Measurements from ENCODE around the gene NLRP11. TPM values are rescaled to one million over a fixed set of nuclear protein-coding genes. Genes with fewer than 3 reads are reported as not detected.
"Not testable (repeated sequence)": the region's sequence is repeated elsewhere in the genome, so short reads cannot be mapped to it uniquely, and the experiment has no call there.

The NLRP11 gene
- total and polyA plus RNA-seq, 9 donors, result 0.08 to 0.62 (median 0.42) TPM; not detected in 1

DNA sequence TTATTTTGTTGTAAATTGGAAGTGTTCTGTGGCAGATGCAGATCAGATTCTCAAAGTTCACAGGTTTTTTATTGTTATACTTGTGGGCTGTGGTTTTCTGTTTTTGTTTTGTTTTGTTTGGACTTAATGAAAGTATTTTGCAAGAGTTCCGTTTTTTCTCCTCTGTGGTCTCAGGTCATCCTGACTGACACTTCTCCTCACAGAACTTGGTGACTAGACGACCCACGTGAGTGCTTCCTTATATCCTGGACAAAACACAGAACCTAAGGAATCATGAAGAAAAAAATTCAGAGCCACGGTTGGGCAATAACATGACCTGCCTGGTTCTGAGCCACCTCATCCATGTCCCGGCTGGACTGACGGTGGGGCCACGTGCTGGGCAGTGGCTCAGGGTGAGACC, 65.3 kb downstream of the NLRP11 start:
- no peak for TF ChIP-seq POLR2A (IDR thresholded peaks at IDR 0.05)
- no peak for TF ChIP-seq CTCF (IDR thresholded peaks at IDR 0.05)
- no peak for TF ChIP-seq EP300 (IDR thresholded peaks at IDR 0.05)
- Histone ChIP-seq H3K9me3 (no peaks in the 10 kb centered on the region), H3K4me3 (no peak overlapping the region), H3K27ac (no peak overlapping the region), H3K4me1 (ENCODE audit: insufficient read depth) (no peaks in the 10 kb centered on the region), H3K27me3 (no peaks in the 10 kb centered on the region), H3K36me3 (no peaks in the 10 kb centered on the region)
- DNase-seq, result no peak
- 66 to 71% (median 70%) methylated on average over 7 of the region's 7 CpGs for WGBS, 3 donors
- intact Hi-C loops (cut with DNase I), result no loop called here

DNA sequence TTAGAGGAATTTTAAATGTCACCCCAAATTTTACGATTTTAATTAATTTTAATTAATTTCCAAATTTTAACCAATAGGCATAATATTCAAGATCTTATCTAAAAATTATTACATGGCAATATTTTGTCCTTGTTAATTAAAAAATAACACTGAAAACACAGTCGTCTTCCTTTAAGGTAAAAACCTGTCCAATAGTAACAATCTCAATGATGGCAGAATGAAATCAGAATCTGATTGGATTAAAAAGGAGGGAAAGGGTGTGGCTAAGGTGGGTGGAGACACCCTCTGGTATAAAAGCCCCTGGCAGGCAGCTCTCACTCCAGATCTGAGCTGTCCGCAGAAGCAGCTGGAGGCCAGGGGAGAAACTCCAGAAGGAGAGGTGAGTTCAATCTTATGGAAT, 73.0 kb downstream of the NLRP11 start, which contains the start of gene RFPL4A:
Gene RFPL4A (plus strand): TSS at position 301 of the 400 bp plus-strand sequence. CDS start 2,704 bp downstream, outside the sequence.
- H3K36me3 ChIP-seq; H3K27me3 ChIP-seq; H3K9me3 ChIP-seq; H3K4me3 ChIP-seq; intact Hi-C loops (cut with DNase I); H3K4me1 ChIP-seq (ENCODE audit: insufficient read depth); DNase-seq; H3K27ac ChIP-seq: not testable (repeated sequence)
- 73 to 85% (median 81%) methylated on average over 2 to 3 of the region's 3 CpGs for WGBS, 3 donors

DNA sequence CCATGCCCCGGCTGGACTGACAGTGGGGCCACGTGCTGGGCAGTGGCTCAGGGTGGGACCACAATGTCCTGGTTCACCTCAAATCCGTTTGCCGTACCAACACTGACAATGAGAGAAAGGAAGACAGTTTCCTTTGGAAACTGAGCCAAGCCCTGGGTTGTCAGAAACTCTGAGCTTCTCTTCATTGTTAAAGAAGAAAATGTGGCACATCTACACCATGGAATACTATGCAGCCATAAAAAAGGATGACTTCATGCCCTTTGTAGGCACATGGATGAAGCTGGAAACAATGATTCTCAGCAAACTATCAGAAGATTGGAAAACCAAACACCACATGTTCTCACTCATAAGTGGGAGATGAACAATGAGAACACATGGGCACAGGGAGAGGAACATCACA, 75.0 kb downstream of the NLRP11 start:
- H3K27ac ChIP-seq; H3K4me3 ChIP-seq; H3K27me3 ChIP-seq; H3K9me3 ChIP-seq; H3K4me1 ChIP-seq (ENCODE audit: insufficient read depth); intact Hi-C loops (cut with DNase I); DNase-seq; H3K36me3 ChIP-seq: not testable (repeated sequence)
- WGBS, 3 donors, result 77 to 80% (median 78%) methylated on average over 4 of the region's 4 CpGs

DNA sequence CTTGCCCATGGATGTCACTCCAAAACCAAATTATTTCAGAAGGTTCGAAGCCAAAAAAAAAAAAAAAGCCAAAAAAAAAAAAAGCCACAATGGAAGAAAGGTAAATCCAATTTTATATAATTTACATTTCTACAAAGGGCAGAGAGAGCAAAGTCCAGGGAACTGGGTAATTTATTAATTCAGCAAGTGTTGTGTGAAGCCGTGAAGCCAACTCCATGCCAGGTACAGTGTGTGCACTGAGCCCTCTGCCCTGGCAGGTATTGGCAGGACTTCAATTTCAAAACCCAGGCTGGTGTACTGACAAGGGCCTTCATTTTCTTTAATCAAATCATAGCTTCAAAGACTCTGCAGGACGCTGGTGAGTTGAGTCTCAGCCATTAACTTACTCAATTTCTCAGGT, 78.4 kb downstream of the NLRP11 start:
- no peaks in the 10 kb centered on the region for H3K27me3 ChIP-seq
- DNase-seq, result no peak
- no peaks in the 10 kb centered on the region for H3K36me3 ChIP-seq
- H3K4me3 ChIP-seq, result no peak overlapping the region
- no peak overlapping the region for H3K27ac ChIP-seq
- intact Hi-C loops (cut with DNase I), result no loop called here
- no peaks in the 10 kb centered on the region for H3K9me3 ChIP-seq
- H3K4me1 ChIP-seq (ENCODE audit: insufficient read depth), result no peaks in the 10 kb centered on the region
- TF ChIP-seq CTCF (IDR thresholded peaks at IDR 0.05) (no peak), EP300 (IDR thresholded peaks at IDR 0.05) (no peak), POLR2A (IDR thresholded peaks at IDR 0.05) (no peak)
- 58 to 73% (median 70%) methylated on average over 3 of the region's 3 CpGs for WGBS, 3 donors

DNA sequence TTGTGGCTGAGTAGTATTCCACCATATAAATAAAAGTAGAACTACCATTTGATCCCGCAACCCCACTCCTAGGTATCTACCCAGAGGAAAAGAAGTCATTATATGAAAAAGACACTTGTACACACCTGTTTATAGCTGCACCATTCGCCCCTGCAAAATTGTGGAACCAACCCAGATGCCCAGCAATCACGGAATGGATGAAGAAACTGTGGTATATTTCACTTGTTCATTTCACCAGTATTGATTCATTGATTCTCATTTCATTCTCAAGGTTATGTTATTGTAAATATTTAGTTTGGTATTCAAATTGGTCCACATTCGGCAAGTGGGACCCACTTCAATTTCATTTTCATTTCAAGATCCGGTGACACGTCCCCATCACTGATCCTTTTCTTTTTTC, 81.1 kb downstream of the NLRP11 start:
- TF ChIP-seq POLR2A (IDR thresholded peaks at IDR 0.05) (no peak), EP300 (IDR thresholded peaks at IDR 0.05) (no peak)
- intact Hi-C loops (cut with DNase I), result no loop called here
- H3K36me3 ChIP-seq, result no peaks in the 10 kb centered on the region
- no peaks in the 10 kb centered on the region for H3K27me3 ChIP-seq
- 82 to 86% (median 85%) methylated on average over 6 of the region's 6 CpGs for WGBS, 3 donors
- no peak overlapping the region for H3K27ac ChIP-seq
- no peaks in the 10 kb centered on the region for H3K9me3 ChIP-seq
- no peaks in the 10 kb centered on the region for H3K4me1 ChIP-seq (ENCODE audit: insufficient read depth)
- no peak for DNase-seq
- no peak overlapping the region for H3K4me3 ChIP-seq

DNA sequence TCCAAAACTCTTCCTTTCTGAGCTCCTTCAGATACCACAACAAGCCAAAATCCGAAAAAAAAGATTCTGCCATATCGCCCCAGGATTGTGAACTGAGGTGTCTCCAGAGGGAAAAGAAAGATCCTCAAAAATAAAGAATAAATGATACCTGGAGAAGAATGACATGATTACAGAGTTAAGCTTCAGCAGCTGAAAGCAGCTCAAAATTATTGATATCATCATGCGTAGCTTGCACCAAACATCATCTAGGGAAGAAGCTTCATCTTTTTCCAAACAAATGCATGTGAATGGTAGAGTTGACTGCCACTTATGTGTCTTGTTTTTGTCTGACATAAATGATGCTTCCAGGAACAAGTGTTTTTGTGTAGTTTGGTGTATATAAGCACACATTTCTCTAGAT, 93.5 kb downstream of the NLRP11 start, which contains the start of gene NLRP9:
Gene NLRP9 (minus strand): TSS at position 101 of the 400 bp plus-strand sequence. CDS start 28 bp downstream, at position 73.
- no peaks in the 10 kb centered on the region for H3K4me1 ChIP-seq (ENCODE audit: insufficient read depth)
- no peaks in the 10 kb centered on the region for H3K36me3 ChIP-seq
- no peak for TF ChIP-seq POLR2A (IDR thresholded peaks at IDR 0.05)
- TF ChIP-seq CTCF (IDR thresholded peaks at IDR 0.05), result no peak
- TF ChIP-seq EP300 (IDR thresholded peaks at IDR 0.05), result no peak
- no peaks in the 10 kb centered on the region for H3K27me3 ChIP-seq
- no peaks in the 10 kb centered on the region for H3K9me3 ChIP-seq
- no peak for DNase-seq
- no peak within 1 kb of the TSS for H3K4me3 ChIP-seq
- WGBS, 3 donors, result 77 to 83% (median 82%) methylated on average over 3 of the region's 3 CpGs
- intact Hi-C loops (cut with DNase I), result no loop called here
- no peak within 1 kb of the TSS for H3K27ac ChIP-seq

Other genes with a start within 250 kb of the NLRP11 start
- gene FIZ1, start 232.5 kb downstream of the NLRP11 start, total RNA-seq, result 10 to 100 TPM in 5 of 7 donors, 1 to 10 TPM in 2; 3.6 to 22.7 (median 16.6) TPM
- gene FIZ1, start 232.5 kb downstream of the NLRP11 start, polyA plus RNA-seq, result 10 to 100 TPM in 1 of 2 donors, 1 to 10 TPM in 1; 9.4 to 11.0 TPM
- 10 to 100 TPM; 13.7 to 22.3 (median 17.8) TPM for gene ZNF524, start 231.7 kb downstream of the NLRP11 start, total RNA-seq
- gene ZNF524, start 231.7 kb downstream of the NLRP11 start, polyA plus RNA-seq, result 10 to 100 TPM in 1 of 2 donors, under 1 TPM in 1; 0.15 to 28.0 TPM
- gene ZNF865, start 226.4 kb downstream of the NLRP11 start, total RNA-seq, result 10 to 100 TPM in 5 of 7 donors, 1 to 10 TPM in 2; 4.0 to 20.9 (median 17.6) TPM
- gene ZNF865, start 226.4 kb downstream of the NLRP11 start, polyA plus RNA-seq, result 10 to 100 TPM in 1 of 2 donors, under 1 TPM in 1; 0.42 to 10.5 TPM
- 10 to 100 TPM in 4 of 7 donors, 1 to 10 TPM in 3; 6.5 to 16.9 (median 11.7) TPM for gene ZNF784, start 207.4 kb downstream of the NLRP11 start, total RNA-seq
- 10 to 100 TPM in 1 of 2 donors, 1 to 10 TPM in 1; 6.0 to 12.3 TPM for gene ZNF784, start 207.4 kb downstream of the NLRP11 start, polyA plus RNA-seq
- gene ZNF580, start 191.0 kb downstream of the NLRP11 start, total RNA-seq, result 10 to 100 TPM; 24.9 to 70.6 (median 65.3) TPM
- gene ZNF580, start 191.0 kb downstream of the NLRP11 start, polyA plus RNA-seq, result 10 to 100 TPM; 14.5 to 37.3 TPM
- 10 to 100 TPM; 21.9 to 40.2 (median 34.0) TPM for gene ZNF581, start 188.3 kb downstream of the NLRP11 start, total RNA-seq
- gene ZNF581, start 188.3 kb downstream of the NLRP11 start, polyA plus RNA-seq, result 10 to 100 TPM; 11.2 to 37.0 TPM
- gene CCDC106, start 183.8 kb downstream of the NLRP11 start, total RNA-seq, result 10 to 100 TPM; 10.6 to 20.2 (median 14.7) TPM
- 10 to 100 TPM in 1 of 2 donors, 1 to 10 TPM in 1; 3.1 to 13.5 TPM for gene CCDC106, start 183.8 kb downstream of the NLRP11 start, polyA plus RNA-seq
- gene U2AF2, start 177.0 kb downstream of the NLRP11 start, total RNA-seq, result 100 to 1,000 TPM in 6 of 7 donors, 10 to 100 TPM in 1; 76.9 to 183 (median 158) TPM
- 100 to 1,000 TPM in 1 of 2 donors, 10 to 100 TPM in 1; 27.3 to 135 TPM for gene U2AF2, start 177.0 kb downstream of the NLRP11 start, polyA plus RNA-seq
- gene EPN1, start 156.8 kb downstream of the NLRP11 start, total RNA-seq, result 100 to 1,000 TPM in 5 of 7 donors, 10 to 100 TPM in 2; 53.4 to 187 (median 142) TPM
- gene EPN1, start 156.8 kb downstream of the NLRP11 start, polyA plus RNA-seq, result 100 to 1,000 TPM in 1 of 2 donors, 10 to 100 TPM in 1; 11.0 to 106 TPM
- not detected for gene NLRP9, start 93.6 kb downstream of the NLRP11 start, total RNA-seq
- under 1 TPM; 0.17 to 0.80 TPM for gene NLRP9, start 93.6 kb downstream of the NLRP11 start, polyA plus RNA-seq
- not detected for gene RFPL4A, start 72.9 kb downstream of the NLRP11 start, total RNA-seq
- not detected for gene RFPL4A, start 72.9 kb downstream of the NLRP11 start, polyA plus RNA-seq
- under 1 TPM in 1 of 7 donors, not detected in 6; 0.54 TPM for gene RFPL4AL1, start 62.9 kb downstream of the NLRP11 start, total RNA-seq
- not detected for gene RFPL4AL1, start 62.9 kb downstream of the NLRP11 start, polyA plus RNA-seq
- not detected for gene NLRP4, start 4.5 kb upstream of the NLRP11 start, total RNA-seq
- gene NLRP4, start 4.5 kb upstream of the NLRP11 start, polyA plus RNA-seq, result 1 to 10 TPM in 1 of 2 donors, under 1 TPM in 1; 0.37 to 1.5 TPM
- not detected for gene NLRP13, start 100.3 kb upstream of the NLRP11 start, total RNA-seq
- under 1 TPM; 0.27 to 0.65 TPM for gene NLRP13, start 100.3 kb upstream of the NLRP11 start, polyA plus RNA-seq
- not detected for gene NLRP8, start 115.8 kb upstream of the NLRP11 start, total RNA-seq
- under 1 TPM in 1 of 2 donors, not detected in 1; 0.02 TPM for gene NLRP8, start 115.8 kb upstream of the NLRP11 start, polyA plus RNA-seq
- gene NLRP5, start 154.8 kb upstream of the NLRP11 start, total RNA-seq, result under 1 TPM in 1 of 7 donors, not detected in 6; 0.52 TPM
- gene NLRP5, start 154.8 kb upstream of the NLRP11 start, polyA plus RNA-seq, result 1 to 10 TPM in 1 of 2 donors, under 1 TPM in 1; 0.17 to 2.7 TPM

Data from ovary (tissue), 9 donors.